Measurements from ENCODE around the gene UFSP2.
"Not testable (repeated sequence)": the region's sequence is repeated elsewhere in the genome, so short reads cannot be mapped to it uniquely, and the experiment has no call there.

The UFSP2 gene

DNA sequence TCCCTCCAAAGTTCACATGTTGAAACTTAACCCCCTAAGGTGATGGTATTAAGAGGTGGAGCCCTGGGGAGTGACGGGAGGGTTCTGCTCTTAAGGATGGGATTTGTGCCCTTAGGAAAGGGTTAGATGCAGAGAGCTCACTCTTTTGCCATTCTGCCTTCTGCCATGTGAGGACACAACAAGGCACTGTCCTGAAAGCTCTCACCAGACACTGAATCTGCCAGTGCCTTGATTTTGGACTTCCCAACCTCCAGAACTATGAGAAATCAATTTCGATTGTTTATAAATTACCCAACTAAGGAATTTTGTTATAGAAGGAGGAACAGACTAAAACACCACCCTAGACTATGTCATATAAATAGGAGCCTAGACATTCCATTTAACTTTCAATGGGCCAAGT lies 41.7 kb downstream of the UFSP2 start:
- no peak for DNase-seq (ENCODE audit: low spot score)

DNA sequence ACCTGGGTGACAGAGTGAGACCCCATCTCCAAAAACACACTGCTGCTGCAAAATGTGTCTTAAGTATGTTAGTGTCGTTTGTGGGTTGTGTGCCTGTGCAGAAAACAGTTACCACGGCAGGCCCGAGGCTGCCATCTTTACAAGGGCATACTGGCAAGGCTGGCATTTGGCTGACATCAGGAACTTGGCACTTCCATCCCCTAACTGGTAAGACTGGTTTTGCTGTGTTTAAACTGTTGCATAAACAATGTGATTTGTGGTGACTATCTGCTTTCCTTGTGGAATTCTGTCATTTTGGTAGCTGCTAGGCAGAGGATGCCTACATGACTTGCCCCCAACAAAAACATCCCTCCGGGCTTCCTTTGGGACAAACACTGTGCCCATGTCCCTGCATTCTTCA lies 42.3 kb downstream of the UFSP2 start:
- no peak for DNase-seq (ENCODE audit: low spot score)

DNA sequence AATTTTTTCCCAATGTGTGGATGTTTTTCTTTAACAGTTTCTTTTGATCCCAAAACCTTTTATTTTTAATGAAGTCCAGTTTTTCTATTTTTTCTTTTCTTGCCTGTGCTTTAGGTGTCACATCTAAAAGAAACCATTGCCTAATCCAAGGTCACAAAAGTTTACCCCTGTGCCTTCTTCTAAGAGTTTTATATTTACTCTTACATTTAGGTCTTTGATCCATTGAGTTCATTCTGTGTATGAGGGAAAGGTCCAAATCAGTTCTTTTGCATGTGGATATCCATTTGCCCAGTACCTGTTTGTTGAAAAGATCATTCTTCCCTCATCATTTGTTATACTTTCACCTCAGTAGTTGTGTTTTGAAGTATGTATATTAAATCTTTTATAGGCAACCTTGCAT lies 43.0 kb downstream of the UFSP2 start:
- DNase-seq (ENCODE audit: low spot score) = no peak

DNA sequence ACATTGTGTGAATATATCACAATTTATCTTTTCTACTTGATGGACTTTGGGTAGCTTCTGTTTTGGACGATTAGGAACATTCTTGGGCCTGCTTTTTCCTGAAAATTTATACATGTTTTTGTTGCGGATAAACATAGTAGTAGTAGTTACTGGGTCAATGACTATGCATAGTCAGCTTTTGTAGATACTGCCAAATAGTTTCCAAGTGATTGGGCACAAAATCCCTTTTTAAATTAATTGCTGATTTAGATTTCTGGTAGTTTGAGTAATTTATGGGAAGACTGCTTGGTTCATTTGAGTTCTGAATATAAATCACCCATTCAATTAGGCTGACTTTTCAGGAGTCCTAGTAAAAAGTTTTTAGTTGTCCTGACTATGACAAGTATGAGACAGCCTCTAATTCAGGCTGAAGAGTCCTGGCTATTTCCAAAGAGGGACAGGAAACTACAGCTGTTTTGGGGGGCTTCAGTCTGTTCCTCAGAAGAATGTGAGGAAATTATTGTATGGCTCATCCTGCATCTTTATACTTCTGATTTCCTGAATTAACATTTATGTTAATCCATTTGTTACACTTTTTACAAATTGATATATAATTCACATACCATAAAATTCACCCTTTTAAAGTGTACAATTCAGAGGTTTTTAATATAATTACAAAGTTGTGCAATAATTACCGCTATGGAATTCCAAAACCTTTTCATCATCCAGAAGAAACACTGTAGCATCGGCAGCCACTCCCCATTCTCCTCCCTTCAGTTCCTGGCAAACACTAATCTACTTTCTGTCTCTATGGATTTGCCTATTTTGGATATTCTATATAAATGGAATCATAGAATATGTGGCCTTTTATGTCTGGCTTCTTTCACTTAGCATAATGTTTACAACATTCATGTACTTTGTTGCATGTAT lies 44.2 kb downstream of the UFSP2 start:
- DNase-seq (ENCODE audit: low spot score) = no peak

DNA sequence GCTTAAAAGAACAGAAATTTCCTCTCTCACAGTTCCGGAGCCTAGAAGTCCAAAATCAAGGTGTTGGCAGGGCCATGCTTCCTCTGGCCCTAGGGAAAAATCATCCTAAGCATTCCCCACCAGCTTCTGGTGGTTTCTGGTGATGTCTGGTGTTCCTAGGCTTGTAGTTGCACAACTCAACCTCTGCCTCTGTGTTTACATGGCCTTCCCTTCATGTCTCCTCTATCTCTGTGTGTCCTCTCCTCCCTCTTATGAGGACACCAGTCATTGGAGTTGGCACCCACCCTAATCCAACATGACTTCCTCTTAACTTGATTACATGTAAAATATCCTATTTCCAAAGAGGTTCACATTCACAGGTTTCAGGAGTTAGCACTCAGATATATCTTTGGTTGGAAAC lies 45.4 kb downstream of the UFSP2 start:
- no peak for DNase-seq (ENCODE audit: low spot score)

DNA sequence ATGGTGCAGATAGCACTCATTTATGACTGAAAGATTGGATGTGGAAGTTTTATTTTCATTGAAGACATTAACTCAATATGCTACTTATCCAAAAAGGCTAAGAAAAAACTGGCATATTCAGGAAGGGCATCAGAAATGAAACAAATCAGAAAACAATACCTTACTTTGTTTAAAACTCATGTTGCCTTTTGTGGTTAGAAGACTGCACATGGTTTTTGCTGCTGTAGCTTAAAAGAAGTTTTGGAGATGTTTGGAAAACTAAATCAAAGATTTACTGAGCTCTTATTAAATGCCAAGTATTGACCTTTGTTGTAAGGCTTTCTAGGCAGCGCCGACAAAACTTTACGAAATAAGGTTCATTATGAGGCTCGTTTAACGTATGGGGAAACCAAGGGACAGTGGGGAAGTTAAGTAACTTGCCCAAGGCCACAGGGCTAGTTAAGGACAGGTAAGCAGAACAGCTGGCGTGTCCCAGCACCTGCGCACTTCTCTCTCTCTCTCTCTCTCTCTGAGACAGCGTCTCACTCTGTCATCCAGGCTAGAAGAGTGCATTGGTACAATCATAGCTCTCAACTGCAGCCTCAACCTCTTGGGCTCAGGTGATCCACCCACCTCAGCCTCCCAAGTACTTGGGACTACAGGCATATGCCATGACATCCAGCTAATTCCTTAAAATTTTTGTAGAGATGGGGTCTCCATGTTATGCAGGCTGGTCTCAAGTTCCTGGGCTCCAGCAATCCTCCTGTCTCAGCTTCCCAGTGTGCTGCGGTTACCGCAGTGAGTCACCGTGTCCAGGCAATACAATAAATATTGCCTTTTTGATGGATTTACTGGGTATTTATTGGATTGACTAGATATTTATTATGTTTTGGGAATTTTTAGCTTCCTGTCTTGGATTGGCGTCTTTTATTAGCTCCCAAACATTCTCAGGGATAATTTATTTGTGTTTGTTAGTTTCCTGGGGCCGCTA lies 46.2 kb downstream of the UFSP2 start:
- no peak for DNase-seq (ENCODE audit: low spot score)

DNA sequence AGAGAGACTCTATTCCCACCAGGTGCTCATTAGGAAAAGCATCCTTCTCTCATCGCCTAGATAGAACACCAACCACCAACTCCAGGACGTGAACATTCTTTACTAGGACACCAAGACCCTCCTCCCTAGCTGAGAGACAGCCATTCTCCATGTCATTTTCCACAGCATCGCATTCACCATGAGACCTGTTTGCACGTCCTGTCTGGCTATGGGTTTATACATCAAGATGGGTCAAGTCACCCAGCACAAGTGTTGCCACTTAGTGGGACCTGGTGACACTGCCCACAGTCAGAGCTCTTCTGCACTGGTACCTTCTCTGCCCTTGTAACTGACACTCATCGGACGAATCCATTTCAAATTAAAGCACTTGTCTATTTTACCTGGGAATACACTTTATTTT lies 47.5 kb downstream of the UFSP2 start:
- no peak for DNase-seq (ENCODE audit: low spot score)

DNA sequence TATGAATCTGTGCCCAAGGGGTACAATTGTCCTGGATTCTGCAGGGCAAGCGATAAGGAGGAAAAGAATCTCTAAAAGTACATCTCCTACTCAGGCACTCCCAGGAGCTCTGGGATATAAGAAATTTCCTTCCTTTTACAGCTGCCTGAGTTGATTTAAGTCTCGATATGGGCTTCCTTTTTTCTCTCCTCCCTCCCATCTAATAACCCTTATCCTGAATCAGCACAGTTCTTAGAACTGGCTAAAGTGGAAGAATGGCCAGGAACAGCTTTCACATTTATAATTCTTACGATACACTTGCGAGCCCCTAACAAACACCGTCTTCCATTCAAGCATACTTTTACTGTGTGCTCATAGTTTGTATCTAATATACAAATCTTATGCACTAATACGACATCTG lies 51.2 kb downstream of the UFSP2 start:
- no peak for DNase-seq (ENCODE audit: low spot score)

DNA sequence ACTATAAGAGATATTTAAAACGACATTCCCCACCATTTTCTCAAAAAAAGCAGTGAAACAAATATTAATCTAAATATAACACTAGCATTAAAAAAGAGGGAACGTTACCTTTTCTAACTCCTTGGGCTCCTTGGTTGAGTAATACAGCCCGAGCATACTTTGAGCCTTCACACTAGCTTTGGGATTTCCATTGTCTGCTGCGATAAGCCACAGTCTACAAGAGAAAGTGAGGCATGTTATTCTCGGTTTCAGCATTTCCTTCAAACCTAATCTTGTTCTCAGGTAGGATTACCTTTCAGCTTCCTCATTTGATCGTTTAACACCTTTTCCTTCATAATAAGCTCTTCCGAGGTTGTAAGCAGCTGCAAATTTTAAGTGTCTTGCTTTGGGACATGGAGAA lies 51.7 kb downstream of the UFSP2 start:
- no peak for DNase-seq (ENCODE audit: low spot score)

DNA sequence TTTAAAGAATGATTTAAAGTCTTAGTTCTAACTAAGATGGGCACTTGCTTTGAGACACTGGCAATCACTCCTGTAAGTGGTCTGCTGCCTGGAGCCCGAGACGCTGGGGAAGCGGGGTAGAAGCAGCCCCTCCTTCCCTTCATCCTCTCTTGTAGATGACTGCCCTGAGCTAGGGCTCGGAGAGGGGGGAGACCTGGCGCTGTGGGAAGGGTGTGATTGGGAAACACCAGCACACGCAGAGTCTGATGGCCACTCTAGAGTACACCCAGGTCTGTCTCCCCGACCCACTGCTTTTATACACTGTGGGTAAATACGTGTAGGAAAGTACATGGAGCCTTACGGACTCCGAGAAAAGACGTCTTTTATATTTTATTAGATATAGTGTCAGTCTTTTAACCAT lies 54.1 kb downstream of the UFSP2 start:
- DNase-seq (ENCODE audit: low spot score) = no peak

DNA sequence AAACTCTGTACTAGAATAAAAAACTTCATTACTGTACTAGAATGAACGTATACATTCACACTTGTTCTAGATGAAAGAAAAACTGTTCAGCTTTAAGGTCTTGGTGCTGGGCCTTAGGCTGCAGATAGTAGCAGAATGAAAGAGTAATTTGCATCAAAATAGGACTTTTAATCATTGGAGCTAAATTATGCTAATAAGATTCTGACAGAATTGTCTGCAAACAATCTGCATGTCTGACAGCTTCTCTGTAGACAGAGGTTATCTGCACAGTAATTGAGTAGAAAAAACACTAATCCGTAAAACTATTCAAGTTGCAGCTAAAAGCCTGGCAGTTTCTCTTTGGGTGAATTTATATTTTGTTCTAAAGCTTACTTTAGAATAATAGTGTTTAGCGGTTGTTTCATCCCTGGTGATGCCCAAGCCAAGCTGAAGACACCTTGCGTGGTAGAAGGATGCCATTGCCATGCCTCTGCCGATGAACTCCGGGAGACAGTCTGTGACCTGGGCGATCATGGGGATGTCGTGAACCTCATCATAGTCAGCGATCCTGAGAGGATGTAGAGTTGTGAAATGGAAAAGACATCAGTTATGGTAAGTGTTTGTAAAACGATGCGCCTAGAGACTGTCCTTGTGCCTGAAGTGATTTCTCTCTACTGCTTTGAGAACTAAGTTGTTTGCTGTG lies 55.4 kb downstream of the UFSP2 start:
- no peak for DNase-seq (ENCODE audit: low spot score)

DNA sequence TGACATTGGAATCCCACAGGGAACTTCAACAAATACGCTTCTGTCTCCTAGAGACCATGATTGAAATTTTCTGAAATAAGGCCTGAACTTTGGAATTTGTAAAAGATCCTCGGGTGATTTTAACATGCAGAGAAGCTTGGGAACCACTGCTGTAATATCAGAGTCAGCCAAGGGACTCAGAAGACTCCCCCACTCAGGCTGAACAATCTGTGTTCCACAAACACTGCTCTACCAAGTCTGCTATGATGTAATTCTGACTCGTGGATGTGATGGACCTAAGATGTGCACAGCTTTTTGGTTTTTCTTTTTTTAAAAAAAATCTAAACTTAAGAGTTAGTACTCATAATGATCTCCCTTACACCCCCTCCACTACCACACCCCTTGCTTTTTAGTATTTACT lies 56.0 kb downstream of the UFSP2 start:
- no peak for DNase-seq (ENCODE audit: low spot score)

DNA sequence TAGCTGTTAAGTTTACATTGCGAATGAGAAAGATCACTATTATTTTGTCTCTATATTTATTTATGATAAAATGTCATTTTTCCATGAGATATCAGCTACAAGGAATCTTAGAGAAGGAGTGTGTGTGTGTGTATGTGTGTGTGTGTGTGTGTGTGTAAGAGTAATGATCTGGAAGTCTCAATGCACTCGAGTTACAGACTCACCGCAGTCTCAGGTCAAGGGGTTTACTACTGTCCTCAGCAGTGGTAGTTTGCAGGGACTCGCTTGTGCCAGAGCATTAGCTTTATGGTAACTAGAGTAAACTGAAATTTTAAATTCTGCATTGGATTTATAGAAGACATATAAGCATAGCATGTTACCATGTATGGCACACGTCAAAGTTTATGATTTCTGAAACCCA lies 60.9 kb downstream of the UFSP2 start:
- DNase-seq (ENCODE audit: low spot score) = no peak

DNA sequence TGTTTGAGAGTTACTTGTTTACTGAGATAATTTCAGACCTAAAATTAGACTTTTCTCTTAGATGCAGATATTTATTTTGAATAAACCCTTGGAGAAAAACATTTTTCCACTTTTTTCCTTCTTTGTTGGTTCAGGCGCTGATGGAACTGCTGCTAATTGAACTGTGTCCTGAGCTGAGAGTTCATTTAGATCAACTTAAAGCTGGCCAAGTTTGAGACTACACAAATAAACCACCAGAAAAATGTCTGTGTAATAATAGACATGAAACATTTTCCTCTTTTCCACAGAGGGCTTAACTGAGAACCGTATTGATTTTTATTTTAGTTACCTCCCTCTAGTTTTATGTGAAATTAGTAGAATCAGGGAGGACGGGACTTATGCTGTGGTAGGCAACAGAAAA lies 62.5 kb downstream of the UFSP2 start:
- DNase-seq (ENCODE audit: low spot score) = no peak

DNA sequence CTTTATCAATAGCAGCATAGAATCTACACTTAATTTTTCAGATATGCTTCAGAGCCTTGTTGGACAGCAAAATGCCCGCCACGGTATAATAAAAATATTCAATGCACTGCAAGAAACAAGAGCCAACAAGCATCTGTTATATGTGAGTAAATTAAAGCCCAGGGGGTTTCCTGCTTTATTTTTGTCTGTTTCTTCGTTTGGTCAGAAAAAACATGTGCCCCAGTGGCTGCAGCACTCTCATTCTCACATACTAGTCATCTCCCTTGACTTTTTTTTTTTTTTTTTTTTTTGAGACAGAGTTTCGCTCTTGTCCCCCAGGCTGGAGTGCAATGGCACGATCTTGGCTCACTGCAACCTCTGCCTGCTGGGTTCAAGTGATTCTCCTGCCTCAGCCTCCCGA lies 63.2 kb downstream of the UFSP2 start:
- not testable (repeated sequence) for DNase-seq (ENCODE audit: low spot score)

DNA sequence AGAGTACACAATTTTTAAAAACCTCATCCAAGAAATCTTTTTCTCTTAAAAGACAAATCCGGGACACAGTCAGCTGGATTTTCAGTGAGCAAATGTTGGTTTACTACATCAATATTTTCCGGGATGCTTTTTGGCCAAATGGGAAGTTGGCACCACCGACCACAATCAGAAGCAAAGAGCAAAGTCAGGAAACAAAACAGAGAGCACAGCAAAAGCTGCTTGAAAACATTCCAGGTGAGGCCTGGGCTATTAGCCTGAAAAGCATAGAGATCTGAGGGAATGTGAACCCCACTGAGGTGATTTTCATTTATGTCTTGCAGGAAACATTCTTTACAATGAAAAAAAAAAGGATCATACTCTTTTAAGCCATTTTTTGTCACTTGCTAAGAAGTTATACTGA lies 63.9 kb downstream of the UFSP2 start:
- DNase-seq (ENCODE audit: low spot score) = no peak

DNA sequence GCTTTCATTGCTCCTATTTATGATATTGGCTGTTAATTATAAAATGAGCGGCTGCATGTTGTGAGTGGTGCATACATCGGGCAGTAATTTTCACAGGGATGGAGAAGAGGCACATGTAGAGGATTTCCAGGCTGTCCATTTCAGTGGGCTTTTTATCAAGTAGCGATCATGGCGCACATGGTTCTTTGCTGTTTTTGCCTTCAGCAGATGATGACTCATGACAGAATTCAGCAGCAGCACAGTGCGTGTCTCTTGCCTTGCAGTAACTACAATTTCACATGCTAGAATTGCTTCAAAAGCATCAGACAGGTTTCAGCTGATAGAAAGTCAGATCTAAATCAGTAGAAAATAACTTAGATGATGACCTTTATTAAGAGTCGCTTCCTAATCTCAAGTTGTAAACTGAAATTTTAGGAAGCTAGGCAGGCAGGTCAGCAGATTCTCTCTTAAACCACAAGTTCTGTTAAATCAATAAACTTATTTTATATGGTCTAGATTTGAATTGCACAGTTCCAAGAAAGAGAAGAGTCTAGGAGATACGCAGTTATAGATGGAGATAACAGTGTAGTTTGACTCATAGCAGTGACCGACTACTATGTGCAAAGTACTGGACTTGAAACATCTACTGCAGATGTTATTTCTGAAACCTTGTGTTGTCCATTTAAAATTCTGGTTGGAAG lies 65.9 kb downstream of the UFSP2 start:
- DNase-seq (ENCODE audit: low spot score) = no peak

DNA sequence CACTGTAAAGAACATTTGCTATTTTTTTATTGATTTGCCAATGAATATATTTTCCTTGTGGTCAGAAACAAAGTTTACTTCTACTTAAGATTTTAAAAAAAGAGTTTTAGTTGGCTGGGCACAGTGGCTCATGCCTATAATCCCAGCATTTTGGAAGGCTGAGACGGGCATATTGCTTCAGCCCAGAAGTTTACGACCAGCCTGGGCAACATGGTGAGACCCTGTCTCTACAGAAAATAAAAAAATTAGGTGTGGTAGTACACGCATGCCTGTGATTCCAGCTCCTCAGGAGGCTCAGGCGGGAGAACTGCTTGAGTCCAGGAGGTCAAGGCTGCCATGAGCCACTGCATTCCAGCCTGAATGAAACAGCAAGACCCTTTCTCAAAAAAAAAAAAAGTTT lies 66.8 kb downstream of the UFSP2 start:
- DNase-seq (ENCODE audit: low spot score) = no peak

DNA sequence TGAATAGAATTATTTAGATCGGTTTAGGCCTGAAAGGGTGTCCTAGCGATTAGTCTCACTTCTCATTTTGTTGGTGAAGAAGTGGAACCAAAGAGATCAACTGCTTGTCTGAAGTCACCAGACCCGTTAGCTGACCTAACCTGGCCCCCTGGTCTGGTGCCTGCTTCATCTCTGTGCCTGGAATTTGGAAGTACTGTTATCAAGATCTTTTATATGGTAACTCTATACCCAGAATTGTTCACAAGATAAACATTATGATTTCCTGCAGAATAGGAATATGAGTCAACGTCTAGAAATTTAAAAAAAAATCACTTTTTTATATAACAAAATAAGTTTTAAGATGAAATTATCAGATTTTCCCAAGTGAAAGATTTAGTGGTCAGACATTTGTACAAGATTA lies 67.2 kb downstream of the UFSP2 start:
- no peak for DNase-seq (ENCODE audit: low spot score)

DNA sequence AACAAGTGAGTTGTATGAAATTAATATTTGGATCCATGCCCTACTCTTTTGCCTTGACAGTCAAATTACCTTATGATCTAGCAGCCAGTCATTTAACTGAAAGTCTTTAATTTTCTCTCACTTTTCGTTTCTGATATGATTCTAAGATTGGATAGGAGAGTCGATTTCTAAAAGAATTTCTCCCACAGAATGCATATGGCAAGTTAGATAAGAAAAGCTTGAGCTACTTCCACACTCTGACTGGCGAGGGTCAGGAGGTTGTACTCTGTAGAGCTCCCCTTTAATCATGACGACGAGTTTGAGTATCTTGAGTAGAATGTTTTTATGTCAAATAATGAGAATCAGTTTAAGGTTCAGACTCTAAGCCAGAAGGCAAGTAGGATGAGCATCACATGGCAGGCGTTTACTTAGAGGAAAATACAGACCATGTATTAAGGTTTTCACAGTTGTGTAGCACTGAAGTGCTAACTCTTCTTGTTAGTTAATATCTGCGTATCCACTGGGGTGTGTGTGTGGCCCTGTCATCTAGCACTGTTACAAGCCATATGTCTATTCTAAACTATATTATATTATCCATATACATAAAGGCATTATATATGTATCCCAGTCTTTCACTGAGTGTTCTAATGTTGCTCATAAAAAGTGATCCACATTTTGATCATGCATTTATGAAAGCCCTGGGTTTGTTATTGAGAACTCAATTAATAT lies 67.9 kb downstream of the UFSP2 start:
- DNase-seq (ENCODE audit: low spot score) = no peak

DNA sequence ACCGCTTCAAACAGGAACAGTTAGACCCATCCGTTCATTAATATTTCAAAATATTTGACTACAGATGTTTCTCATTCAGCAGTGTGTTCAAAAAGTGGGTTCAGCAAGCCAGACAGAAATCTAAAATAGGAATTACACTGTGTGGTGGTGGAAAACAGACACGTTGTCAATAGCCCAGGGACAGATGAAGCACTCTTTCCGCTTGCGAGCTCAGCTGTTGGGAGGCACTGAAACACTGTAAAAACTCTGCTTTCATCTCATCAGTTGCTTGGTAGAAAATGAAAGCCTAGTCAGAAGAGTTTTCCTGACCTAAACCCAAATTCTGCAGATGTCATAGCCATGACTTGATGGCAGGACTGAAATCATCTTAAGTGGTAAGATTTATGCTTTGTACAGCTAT lies 68.6 kb downstream of the UFSP2 start:
- DNase-seq (ENCODE audit: low spot score) = no peak

All from activated CD4-positive, alpha-beta T cell treated with anti-CD3 and anti-CD28 coated beads, Interleukin-2, Interleukin-4, amounts not matched to agents 100 ng/mL and 50 ng/mL, durations not matched to agents 16 hours and 8 hours (primary cell).